8988T (cell line): ENCODE measurements around the gene SULT2B1.

ENCODE experiments used
- DNase-seq: peaks from one replicate; pipeline ENCODE4 v3.0.0; 2011

Gene SULT2B1

DNA sequence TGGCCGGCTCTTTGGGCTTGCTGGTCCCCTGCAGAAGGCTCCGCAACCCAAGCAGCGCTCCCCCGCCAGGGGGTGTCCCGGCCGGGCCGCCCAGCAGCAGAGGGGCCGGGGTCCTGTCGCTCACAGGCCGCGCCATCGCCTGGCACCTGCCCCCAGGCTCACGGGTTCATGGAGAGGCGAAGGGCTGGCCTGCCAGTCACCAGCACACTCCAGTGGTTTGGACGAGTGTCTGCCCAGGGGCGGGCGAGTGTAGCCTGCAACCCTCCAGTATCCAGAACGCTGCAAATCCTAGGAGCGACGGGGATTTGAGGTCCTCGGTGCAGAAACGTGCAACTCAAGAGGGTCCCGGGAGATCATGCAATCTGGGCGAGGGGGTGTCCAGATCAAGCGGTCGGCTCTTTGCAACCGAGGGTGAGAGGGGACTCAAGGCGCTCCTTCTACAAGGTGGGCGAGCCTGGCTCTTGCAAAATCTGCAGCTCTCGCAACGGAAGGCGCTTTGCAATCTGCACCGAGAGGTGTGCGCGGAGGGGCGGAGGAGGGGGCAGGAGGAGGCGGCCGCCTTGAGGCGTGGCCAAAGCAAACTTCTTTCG, 85.0 kb downstream of the SULT2B1 start, which contains the start of gene DBP:
Gene DBP (minus strand): TSS at position 521 of the 590 bp plus-strand sequence. CDS start 385 bp downstream, at position 136.
- peak; percentile 56 for DNase-seq

DNA sequence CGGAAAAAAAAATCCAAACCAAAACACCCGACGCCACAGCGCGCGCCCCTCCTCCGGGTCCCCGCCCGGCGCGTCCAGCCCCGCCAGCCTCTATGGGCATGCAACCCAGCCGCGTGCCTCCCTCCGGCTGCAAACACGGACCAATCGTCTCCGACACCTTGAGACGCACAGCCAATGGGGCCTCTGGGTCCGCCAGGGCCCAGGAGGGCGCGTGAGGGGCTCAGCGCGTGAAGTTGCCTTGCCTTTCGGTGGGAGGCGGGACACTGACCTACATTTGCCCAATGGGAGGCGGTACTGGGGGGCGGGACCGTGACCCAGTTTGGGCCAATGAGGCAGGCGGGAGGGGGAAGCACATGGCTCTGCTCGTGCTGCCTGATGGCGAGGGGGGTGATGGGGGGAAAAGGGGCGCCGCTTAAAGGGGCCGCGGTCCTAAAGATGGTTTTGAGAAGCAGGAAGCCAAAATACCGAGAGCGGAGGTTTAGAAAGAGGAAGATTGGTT, 85.5 kb downstream of the SULT2B1 start:
- DNase-seq = peak; percentile 94

- peak; percentile 47 for DNase-seq
Measured at GRCh38 chr19:48637948-48638830, 86.2 kb downstream of the SULT2B1 start.

- DNase-seq = peak; percentile 46
Measured at GRCh38 chr19:48638831-48639381, 86.9 kb downstream of the SULT2B1 start.

- no peak for DNase-seq
Measured at GRCh38 chr19:48639483-48640375, 87.8 kb downstream of the SULT2B1 start.

GRCh38 chr19:48641850-48642249, 89.9 kb downstream of the SULT2B1 start:
- DNase-seq = no peak

DNA sequence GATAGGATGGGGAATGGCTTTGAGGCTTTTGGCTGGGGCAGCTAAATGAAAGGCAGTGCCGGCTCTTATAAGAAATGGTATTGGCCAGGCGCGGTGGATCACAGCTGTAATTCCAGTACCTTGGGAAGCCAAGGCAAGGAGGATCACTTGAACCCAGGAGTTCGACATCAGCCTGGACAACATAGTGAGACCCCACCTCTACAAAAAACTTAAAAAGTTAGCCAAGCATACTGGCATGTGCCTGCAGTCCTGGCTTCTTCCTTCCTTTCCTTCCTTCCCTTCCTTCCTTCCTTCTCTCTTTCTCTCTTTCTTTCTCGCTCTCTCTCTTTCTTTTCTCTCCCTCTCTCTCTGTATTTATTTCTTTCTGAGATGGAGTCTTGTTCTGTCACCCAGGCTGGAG, 90.9 kb downstream of the SULT2B1 start:
- no peak for DNase-seq

DNA sequence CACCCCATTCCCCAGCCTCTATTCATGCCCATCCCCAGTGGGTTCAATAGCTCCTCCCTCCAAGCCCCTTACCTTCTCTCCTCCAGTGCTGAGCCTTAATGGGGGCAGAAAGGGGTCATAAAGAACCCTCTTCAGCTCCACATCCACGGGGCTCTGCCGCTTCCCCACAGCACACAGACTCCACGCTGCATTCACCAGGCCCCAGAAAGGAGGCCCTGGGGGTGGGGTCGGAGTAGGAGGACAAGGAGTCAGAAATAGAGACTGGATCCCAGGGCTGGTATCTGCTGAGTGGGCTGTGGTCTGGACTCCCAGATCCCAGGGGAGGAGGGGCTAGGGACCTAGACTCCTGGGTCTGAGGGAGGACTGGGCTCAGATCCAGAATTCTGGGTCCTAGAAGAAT, 92.4 kb downstream of the SULT2B1 start:
- no peak for DNase-seq

DNA sequence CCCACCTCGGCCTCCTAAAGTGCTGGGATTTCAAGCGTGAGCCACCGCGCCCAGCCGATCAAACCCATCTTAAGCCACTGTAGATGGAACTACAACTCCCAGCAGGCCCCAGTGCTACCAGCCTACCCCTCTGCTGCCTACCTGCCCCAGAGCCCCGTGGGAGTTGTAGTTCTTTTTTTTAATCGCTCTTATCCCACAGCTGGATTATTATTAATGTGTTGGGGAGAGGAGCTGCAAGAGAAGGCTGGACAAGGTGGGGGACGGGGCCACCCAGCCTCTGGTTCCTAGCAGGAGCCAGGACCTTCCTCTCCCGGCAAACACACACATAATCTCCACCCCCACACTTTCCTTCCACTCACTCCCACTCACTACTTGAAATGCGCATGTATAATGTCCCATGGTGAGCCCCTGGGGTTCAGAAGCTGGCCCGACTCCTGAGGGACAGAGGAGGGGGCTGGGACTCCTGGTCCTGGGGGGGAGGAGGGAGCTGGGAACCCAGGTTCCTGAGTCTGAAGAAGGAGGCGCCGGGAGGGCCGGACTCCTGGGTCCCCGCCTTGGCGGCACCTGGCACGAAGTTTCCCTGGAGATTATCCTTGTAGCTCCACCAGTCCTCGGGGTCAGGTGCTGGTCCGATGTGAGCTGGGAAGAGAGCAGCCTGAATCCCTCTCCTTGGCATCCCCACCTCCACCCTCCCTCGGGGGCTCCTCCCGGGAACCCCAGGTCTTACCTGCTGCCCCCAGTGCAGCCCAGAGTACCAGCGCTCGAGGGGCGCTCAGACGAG, 93.1 kb downstream of the SULT2B1 start:
- DNase-seq = no peak

GRCh38 chr19:48645620-48646000, 93.6 kb downstream of the SULT2B1 start:
- DNase-seq = no peak

GRCh38 chr19:48646001-48646721, 94.2 kb downstream of the SULT2B1 start, which contains the start of gene CA11:
Gene CA11 (minus strand): TSS chr19:48646187. CDS start chr19:48645632, 555 bp downstream.
- DNase-seq = peak; percentile 74

GRCh38 chr19:48646722-48647216, 94.8 kb downstream of the SULT2B1 start:
- DNase-seq = no peak

DNA sequence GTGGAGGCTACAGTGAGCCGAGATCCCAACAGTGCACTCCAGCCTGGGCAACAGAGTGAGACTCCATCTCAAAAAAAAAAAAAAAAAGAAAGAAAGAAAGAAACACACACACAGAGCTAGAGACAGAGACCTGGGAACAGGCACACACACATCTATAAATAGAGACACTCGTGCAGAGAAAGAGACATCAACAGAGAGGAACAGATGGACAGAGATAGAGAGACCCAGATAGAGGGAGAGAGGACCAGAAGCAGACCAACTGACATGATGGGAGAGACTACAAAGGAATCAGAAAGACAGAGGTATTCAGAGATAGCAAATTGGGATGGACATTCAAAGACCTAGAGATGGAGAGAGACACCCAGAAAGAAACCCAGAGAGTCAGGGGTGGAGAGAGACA, 96.2 kb downstream of the SULT2B1 start:
- DNase-seq = no peak
